Astrocyte of the cerebellum (primary cell): ENCODE measurements around the gene SEMG1.

Experiments
- DNase-seq: peaks from one replicate; pipeline ENCODE4 v3.0.0-alpha.2; 2011; ENCODE audit warnings: low read depth
- H3K4me3 ChIP-seq: 2 replicates; pipeline ENCODE4 v1.5.1; 2011; ENCODE audit warnings: mild to moderate bottlenecking, low read depth, low read length, moderate library complexity
- in situ Hi-C: cut with HindIII; loops from 2 replicates; pipeline ENCODE4 v1.10.0; 2017; ENCODE audit warnings: low sequenced_read_pairs
- TF ChIP-seq, protein P1 (sequence below): IDR thresholded peaks from 2 replicates; pipeline ENCODE4 v1.5.1; 2012; ENCODE audit warnings: low read length, low read depth, moderate library complexity, mild to moderate bottlenecking; ENCODE audit errors: missing control alignments

Gene SEMG1

DNA sequence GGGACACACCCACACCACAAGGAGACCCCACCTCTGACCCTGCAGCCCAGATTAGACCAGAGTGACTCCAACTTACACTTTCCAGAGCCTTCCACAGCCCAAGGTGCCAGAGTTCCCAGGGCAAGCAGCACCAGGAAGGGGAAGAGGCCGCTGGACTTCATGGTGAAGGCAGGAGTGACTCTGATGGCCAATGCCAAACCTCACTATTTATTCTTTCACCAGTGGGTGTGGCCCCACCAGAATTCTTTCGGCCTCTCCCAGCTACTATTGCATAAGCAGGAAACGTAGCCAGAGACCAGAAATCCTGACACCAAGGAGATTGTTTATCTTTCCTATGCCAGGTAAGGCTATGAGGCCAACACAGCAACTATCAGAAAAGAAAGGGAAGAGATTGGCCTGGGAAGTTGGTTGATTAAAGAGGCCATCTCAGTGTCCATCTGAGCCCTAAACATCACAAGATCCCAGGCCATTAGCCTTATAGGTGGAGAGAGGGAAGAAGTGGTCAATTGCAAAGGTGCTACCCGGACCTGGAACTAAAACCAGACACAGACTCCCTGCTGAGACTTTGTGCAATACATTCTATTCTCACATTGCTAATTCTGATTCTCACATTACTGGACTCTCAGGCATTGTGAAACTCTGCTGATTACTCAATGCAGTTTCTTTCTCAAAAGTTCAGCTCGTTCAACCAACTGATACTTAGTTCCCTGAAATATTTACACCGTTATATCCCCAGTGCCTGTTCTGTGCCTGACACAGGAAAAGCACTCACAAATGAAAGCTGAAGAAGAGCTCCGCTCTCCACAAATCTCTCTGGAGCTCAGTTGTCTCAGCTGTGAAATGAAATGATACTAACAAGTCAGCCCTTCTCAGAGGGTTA lies 47.8 kb downstream of the SEMG1 start, which contains the start of gene SLPI:
TSS of gene SLPI (minus strand) at position 182 of the 880 bp plus-strand sequence. CDS start at position 161, 21 bp downstream.
- TF ChIP-seq, protein P1, sequence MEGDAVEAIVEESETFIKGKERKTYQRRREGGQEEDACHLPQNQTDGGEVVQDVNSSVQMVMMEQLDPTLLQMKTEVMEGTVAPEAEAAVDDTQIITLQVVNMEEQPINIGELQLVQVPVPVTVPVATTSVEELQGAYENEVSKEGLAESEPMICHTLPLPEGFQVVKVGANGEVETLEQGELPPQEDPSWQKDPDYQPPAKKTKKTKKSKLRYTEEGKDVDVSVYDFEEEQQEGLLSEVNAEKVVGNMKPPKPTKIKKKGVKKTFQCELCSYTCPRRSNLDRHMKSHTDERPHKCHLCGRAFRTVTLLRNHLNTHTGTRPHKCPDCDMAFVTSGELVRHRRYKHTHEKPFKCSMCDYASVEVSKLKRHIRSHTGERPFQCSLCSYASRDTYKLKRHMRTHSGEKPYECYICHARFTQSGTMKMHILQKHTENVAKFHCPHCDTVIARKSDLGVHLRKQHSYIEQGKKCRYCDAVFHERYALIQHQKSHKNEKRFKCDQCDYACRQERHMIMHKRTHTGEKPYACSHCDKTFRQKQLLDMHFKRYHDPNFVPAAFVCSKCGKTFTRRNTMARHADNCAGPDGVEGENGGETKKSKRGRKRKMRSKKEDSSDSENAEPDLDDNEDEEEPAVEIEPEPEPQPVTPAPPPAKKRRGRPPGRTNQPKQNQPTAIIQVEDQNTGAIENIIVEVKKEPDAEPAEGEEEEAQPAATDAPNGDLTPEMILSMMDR, result no peak
- H3K4me3 ChIP-seq, result no peak within 1 kb of the TSS
- in situ Hi-C loops, result no loop called here
- peak; percentile 6 for DNase-seq

DNA sequence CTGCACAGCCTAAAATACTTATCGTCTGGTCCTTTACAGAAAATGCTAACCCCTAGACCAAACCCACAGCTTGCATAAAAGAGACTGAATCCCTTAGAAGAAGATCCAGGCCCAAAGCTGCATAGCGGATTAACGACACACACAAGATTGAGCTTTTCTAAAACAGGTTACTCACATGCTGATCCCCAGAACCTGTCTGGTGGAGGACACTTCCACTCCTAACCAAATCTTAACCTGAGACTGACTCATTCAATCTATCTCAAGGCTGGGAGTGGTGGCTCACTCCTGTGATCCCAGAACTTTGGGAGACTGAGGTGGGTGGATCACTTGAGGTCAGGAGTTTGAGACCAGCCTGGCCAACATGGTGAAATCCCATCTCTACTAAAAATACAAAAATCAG lies 50.3 kb downstream of the SEMG1 start:
- no peak for DNase-seq
- TF ChIP-seq, protein P1, result no peak
- H3K4me3 ChIP-seq, result no peak overlapping the region
- in situ Hi-C loops, result no loop called here

DNA sequence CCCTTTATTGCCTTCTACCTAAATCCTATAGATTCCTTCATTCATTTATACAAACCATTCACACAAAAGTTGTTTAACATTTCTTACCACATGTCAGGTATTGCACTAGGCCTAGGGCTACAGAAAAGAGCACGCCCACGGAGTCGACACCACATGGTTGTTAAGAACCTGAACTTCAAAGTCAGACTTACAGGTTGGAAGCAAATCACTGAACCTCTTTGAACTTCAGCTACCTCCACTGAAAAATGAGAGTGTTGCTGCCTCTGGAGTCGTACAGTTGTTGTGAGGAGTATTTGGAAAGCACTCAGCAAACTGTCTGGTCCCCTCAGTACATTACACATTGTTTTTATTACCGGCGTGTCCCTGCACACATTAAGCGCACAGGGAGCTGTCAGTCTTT lies 50.9 kb downstream of the SEMG1 start:
- no peak for DNase-seq
- TF ChIP-seq, protein P1, result no peak
- no peak overlapping the region for H3K4me3 ChIP-seq
- in situ Hi-C loops, result no loop called here

DNA sequence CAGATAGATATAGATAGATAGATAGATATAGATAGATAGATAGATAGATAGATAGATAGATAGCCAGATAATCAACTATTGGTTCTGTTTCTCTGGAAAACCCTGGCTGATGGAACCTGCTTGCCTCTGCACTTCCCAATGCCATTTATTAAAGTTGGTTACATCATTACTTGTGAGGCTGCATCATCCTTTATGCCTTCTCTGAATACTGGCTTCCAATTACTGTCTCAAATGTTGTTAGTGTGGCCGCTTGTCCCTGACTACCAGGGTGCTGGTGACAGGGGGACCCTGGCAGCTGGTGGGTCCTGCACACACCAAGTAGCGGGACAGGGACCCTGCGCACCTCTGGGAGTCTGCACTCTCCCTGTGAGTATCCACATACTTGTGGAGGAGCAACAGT lies 51.4 kb downstream of the SEMG1 start:
- TF ChIP-seq, protein P1, result no peak
- in situ Hi-C loops, result no loop called here

DNA sequence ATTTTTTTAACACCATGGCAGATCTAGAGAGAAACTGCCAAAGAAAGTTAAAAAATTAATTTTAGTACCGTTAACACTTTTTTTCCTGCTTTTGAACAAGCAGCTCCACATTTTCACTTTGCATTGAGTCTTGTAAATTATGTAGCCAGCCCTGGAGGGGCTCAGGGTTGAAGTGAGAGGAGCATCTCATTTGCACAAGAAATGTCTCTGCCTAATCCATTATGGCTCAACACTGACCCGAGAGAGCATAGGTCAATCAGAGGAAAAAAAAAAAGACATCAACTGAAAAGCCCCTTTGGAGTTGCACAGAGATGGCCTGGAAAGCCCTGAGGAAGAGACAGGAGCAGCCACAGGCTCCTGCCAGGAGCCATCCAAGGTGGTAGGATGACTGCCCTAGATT lies 51.8 kb downstream of the SEMG1 start:
- in situ Hi-C loops, result no loop called here
- DNase-seq, result no peak
- H3K4me3 ChIP-seq, result no peak overlapping the region
- TF ChIP-seq, protein P1, result no peak

More for the DNA sequence above, 51.4 kb downstream of the SEMG1 start:
- H3K4me3 ChIP-seq, result no peak overlapping the region
- no peak for DNase-seq
